Activated CD4-positive, alpha-beta memory T cell treated with anti-CD3 and anti-CD28 coated beads for 36 hours (primary cell): ENCODE measurements around the gene ANO7. TPM values are rescaled to one million over a fixed set of nuclear protein-coding genes. Genes with fewer than 3 reads are reported as not detected.

Source experiments
- CTCF ChIA-PET: fragments of 350-600 bp; sonication (Branson Sonifier 250); formaldehyde crosslinking; loops from one replicate; lab custom pipeline; 2021; ENCODE audit warnings: antibody characterized with exemption, inconsistent platforms; lab: Charles Lee
- POLR2A ChIA-PET: fragments of 350-600 bp; sonication (Branson Sonifier 250); formaldehyde crosslinking; loops from one replicate; lab custom pipeline; 2021; ENCODE audit warnings: antibody characterized with exemption; lab: Charles Lee
- DNase-seq: peaks from one replicate; pipeline ENCODE4 v3.0.0-alpha.2; 2020
- H3K27ac Mint-ChIP-seq: one replicate; pipeline ENCODE4 v1.8.0; 2021; ENCODE audit warnings: mixed read lengths
- H3K27me3 Mint-ChIP-seq: one replicate; pipeline ENCODE4 v1.8.0; 2021; ENCODE audit warnings: mixed read lengths
- H3K36me3 Mint-ChIP-seq: one replicate; pipeline ENCODE4 v1.8.0; 2021; ENCODE audit warnings: mixed read lengths
- H3K4me1 Mint-ChIP-seq: one replicate; pipeline ENCODE4 v1.8.0; 2021; ENCODE audit warnings: low read depth, mixed read lengths
- H3K4me3 Mint-ChIP-seq: one replicate; pipeline ENCODE4 v1.8.0; 2021; ENCODE audit warnings: mild to moderate bottlenecking, mixed read lengths
- H3K9me3 Mint-ChIP-seq: one replicate; pipeline ENCODE4 v1.8.0; 2021; ENCODE audit warnings: mixed read lengths
- intact Hi-C: fragments of 100-400 bp; cut with micrococcal nuclease; formaldehyde crosslinking; loops from one replicate; pipeline ENCODE4 v1.15.1; 2023
- total RNA-seq, 2 experiments: library from RNA; stranded (reverse); gene quantifications; one replicate each; pipeline ENCODE4 v1.2.3, GENCODE V29; 2021

The ANO7 gene
- total RNA-seq, 2 experiments from 2014 or later, result 1.4 to 2.1 TPM

DNA sequence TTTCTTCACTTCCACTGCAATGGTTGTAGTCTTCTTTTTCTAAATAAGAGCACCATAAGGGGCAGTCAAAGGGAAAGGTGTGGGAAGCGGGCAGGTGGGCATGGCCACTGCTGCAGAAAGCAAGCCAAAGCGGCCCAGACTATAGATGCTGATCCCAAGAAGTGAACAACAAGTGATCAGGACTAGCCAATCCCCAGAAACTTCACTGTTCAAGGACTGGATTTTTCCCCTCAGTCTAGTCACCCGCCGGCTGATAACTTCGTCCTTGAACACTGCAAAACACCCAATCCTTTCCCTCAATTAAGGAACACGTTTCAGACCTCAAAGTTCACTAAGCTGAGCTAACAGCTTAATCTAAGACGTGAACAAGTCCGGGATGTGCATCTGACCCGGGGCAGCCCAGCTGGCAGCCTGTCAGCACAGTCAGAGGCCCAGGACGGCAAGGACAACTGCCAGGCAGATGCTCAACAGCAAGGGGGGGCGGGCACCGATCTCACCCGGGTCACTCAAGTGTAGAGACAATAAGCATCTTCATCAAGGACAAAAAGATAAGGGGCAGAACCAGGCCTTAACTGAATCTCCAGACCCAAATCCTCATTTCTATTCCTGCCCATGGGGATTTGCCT lies 67.2 kb downstream of the ANO7 start:
- H3K27me3 Mint-ChIP-seq, result no peaks in the 10 kb centered on the region
- intact Hi-C loops, result no loop called here
- no peak overlapping the region for H3K4me3 Mint-ChIP-seq
- ChIA-PET CTCF (no interaction called here), POLR2A (interaction anchor here (0.5 kb wide), 1 partner anchor 24 kb away, joined by 3 read pairs; no protein-coding TSS in a partner anchor)
- H3K9me3 Mint-ChIP-seq, result no peaks in the 10 kb centered on the region
- H3K4me1 Mint-ChIP-seq, result no peaks in the 10 kb centered on the region
- DNase-seq, result no peak
- no peak overlapping the region for H3K27ac Mint-ChIP-seq
- peaks cover 47% of the 10 kb centered on the region for H3K36me3 Mint-ChIP-seq

DNA sequence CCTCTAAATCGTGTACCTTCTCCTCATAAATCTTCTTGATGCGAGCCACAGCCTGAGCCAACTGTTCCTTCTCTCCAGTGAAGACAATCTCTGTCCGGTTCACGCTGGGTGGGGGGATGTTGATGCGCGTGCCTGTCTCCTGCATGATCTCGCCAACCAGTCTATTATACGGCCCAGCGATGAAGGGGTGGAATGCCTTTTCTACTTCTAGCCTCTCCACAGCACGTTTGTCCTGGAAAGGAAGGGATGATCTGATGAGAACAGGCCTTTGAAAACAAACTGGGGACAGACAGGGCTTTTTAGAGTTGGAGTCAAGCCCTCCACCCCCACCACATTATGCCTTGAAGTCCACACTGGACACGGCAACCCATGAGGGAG lies 67.7 kb downstream of the ANO7 start:
- ChIA-PET CTCF (no interaction called here), POLR2A (interaction anchor here (1.0 kb wide), 1 partner anchor 64 kb away, joined by 3 read pairs; no protein-coding TSS in a partner anchor)
- Mint-ChIP-seq H3K9me3 (no peaks in the 10 kb centered on the region), H3K4me3 (no peak overlapping the region), H3K36me3 (peaks cover 45% of the 10 kb centered on the region), H3K27ac (no peak overlapping the region), H3K4me1 (no peaks in the 10 kb centered on the region), H3K27me3 (no peaks in the 10 kb centered on the region)
- intact Hi-C loops, result no loop called here
- no peak for DNase-seq

DNA sequence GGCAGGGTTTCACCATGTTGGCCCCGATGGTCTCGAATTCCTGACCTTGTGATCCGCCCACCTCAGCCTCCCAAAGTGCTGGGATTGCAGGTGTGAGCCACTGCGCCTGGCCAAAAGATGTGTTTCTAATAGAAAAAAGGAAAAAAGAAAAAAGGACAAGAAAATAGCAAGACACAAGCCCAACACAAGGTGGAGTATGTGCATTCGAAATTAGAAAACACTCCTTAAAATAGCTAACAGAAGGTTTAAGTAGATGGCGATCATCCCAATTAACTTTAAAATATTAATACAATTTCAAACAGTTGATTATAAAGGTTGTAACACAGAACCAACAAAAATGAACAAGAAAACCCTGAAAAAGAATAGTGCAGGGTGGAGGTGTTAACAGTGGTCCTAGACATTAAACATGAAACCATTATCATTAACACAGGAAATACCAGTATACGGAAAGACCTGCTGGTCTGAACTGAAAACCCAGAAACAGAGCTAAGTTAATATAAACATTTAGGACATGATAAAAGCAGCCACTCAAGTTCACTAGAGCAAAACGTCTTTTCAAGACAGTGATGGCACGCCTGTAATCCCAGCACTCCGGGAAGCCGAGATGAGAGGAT lies 69.0 kb downstream of the ANO7 start:
- peaks cover 46% of the 10 kb centered on the region for H3K36me3 Mint-ChIP-seq

DNA sequence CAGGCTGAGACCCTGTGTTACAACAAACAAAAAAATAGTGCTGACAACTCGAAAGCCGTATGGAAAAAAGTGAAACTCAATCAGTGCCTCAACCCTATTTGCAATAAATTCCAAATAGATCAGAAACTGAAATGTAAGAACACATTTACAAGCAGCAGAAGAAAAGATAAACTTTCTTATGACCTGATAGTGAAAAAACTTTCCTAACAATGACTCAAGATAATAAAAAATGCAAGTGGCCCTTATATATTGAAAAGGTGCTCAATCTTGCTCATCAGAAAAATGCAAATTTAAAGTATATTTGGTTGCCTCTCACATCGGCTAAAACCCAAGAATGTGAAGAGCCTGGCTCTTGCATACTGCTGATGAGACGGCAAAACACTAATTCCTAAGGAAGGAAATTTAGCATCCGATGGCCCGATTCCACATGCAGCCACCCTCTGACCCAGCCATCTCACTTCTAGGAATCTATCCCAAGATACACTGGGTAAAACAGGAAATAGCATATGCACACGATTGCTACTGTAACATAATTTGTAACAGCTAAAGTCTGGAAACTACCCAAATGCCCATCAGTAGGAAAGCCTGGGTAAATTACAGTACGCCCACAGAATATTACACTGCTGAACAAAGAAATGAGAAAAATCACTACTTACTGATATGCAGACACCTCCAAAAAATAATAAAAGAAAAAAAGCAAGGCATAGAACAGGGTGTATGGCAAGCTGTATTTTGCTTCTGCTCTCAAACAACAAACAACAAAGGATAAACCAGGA lies 70.2 kb downstream of the ANO7 start:
- H3K4me3 Mint-ChIP-seq, result no peak overlapping the region
- H3K36me3 Mint-ChIP-seq, result peaks cover 50% of the 10 kb centered on the region
- no peaks in the 10 kb centered on the region for H3K4me1 Mint-ChIP-seq
- H3K27me3 Mint-ChIP-seq, result no peaks in the 10 kb centered on the region
- POLR2A ChIA-PET, result no interaction called here
- intact Hi-C loops, result no loop called here
- no peak overlapping the region for H3K27ac Mint-ChIP-seq
- DNase-seq, result no peak
- CTCF ChIA-PET, result no interaction called here
- H3K9me3 Mint-ChIP-seq, result no peaks in the 10 kb centered on the region

More for the DNA sequence above, 69.0 kb downstream of the ANO7 start:
- Mint-ChIP-seq H3K4me1 (no peaks in the 10 kb centered on the region), H3K4me3 (no peak overlapping the region), H3K9me3 (no peaks in the 10 kb centered on the region), H3K27ac (no peak overlapping the region), H3K27me3 (no peaks in the 10 kb centered on the region)
- ChIA-PET POLR2A (interaction anchor here (1.0 kb wide), 1 partner anchor 63 kb away, joined by 3 read pairs; no protein-coding TSS in a partner anchor), CTCF (interaction anchor here (0.9 kb wide), 1 partner anchor 62 kb away, joined by 3 read pairs; no protein-coding TSS in a partner anchor)
- no peak for DNase-seq
- intact Hi-C loops, result no loop called here

DNA sequence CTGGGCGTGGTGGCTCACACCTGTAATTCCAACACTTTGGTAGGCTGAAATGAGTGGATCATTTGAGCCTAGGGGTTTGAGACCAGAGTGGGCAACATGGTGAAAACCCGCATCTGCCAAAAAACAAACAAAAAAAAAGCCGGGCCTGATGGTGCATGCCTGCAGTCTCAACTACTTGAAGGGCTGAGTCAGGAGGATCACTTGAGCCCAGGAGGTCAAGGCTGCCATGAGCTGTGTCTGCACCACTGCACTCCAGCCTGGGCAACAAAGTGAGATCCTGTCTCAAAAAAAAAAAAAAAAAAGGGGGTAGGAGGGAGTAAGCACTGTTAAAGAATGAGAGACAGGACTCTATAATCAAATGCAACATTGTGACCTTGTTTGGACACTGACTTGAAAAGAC lies 72.4 kb downstream of the ANO7 start:
- CTCF ChIA-PET, result no interaction called here
- H3K36me3 Mint-ChIP-seq, result peaks cover 44% of the 10 kb centered on the region
- H3K9me3 Mint-ChIP-seq, result no peaks in the 10 kb centered on the region
- POLR2A ChIA-PET, result no interaction called here
- no peak overlapping the region for H3K27ac Mint-ChIP-seq
- intact Hi-C loops, result no loop called here
- DNase-seq, result no peak
- H3K27me3 Mint-ChIP-seq, result no peaks in the 10 kb centered on the region
- no peaks in the 10 kb centered on the region for H3K4me1 Mint-ChIP-seq
- no peak overlapping the region for H3K4me3 Mint-ChIP-seq

DNA sequence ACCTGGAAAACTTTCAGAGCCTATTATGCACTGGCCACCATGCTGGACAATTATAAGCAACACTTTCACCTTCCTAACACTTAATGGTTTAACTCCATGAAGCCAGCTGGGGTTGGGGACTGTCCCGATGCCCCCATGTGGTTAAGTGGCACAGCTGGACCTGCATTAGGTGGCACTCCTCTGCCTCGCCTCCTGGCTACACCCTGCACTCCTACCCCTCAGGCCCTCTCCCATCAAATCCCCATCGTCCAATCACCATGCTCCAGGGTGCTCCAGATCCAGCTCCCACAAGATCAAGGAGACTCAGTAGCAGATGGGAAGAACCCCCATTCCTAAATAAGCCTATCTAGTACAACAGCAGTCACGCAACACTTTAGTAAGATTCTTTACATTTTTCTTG lies 73.2 kb downstream of the ANO7 start:
- Mint-ChIP-seq H3K4me3 (no peak overlapping the region), H3K9me3 (no peaks in the 10 kb centered on the region), H3K27me3 (no peaks in the 10 kb centered on the region), H3K4me1 (no peaks in the 10 kb centered on the region), H3K36me3 (peaks cover 38% of the 10 kb centered on the region), H3K27ac (no peak overlapping the region)
- no peak for DNase-seq
- POLR2A ChIA-PET, result no interaction called here
- intact Hi-C loops, result no loop called here
- CTCF ChIA-PET, result no interaction called here

DNA sequence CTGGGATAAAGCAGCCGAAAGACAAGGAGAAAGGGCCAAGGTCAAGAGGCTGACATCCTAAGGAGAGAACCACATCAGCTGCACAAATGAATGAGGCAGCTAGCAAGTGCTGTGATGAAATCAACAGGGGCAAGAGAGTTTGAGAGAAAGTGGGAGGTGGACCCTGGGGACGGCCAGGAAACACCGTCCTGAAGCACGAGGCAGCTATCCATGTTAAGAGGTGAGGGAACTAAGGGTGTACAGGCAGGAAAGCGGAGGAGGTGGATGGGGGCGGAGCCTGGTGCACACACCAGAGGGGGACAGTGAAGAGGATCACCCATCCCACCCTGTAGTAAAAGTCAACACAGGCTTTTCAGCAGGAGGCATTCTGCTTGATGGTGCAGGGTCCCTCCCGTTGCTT lies 74.6 kb downstream of the ANO7 start:
- Mint-ChIP-seq H3K27ac (no peak overlapping the region), H3K9me3 (no peaks in the 10 kb centered on the region), H3K36me3 (peaks cover 38% of the 10 kb centered on the region), H3K4me3 (no peak overlapping the region), H3K4me1 (peaks cover under 1% of the 10 kb centered on the region), H3K27me3 (no peaks in the 10 kb centered on the region)
- POLR2A ChIA-PET, result no interaction called here
- intact Hi-C loops, result no loop called here
- no peak for DNase-seq
- CTCF ChIA-PET, result no interaction called here

DNA sequence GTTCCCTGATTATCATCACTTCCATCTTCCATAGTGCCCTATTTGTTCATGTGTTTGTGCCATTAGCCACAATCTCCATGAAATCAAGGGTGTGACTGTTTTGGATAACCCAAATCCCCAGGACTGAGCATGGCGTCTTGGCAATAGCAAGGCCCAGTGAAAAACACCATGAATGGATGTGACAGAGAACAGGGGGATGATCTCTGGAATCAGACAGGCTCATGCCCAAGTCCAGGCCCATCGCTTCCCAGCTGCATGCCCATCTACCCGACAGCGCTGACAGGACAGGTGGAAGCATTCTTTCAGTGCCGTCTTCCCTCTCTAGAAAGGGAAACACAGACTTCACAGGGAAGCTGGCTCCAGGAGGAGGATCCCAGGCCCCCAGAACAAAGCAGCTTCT lies 77.0 kb downstream of the ANO7 start:
- POLR2A ChIA-PET, result no interaction called here
- H3K27ac Mint-ChIP-seq, result no peak overlapping the region
- peaks cover 20% of the 10 kb centered on the region for H3K4me1 Mint-ChIP-seq
- no peaks in the 10 kb centered on the region for H3K9me3 Mint-ChIP-seq
- intact Hi-C loops, result no loop called here
- DNase-seq, result no peak
- H3K27me3 Mint-ChIP-seq, result no peaks in the 10 kb centered on the region
- no peak overlapping the region for H3K4me3 Mint-ChIP-seq
- CTCF ChIA-PET, result no interaction called here
- peaks cover 39% of the 10 kb centered on the region for H3K36me3 Mint-ChIP-seq

DNA sequence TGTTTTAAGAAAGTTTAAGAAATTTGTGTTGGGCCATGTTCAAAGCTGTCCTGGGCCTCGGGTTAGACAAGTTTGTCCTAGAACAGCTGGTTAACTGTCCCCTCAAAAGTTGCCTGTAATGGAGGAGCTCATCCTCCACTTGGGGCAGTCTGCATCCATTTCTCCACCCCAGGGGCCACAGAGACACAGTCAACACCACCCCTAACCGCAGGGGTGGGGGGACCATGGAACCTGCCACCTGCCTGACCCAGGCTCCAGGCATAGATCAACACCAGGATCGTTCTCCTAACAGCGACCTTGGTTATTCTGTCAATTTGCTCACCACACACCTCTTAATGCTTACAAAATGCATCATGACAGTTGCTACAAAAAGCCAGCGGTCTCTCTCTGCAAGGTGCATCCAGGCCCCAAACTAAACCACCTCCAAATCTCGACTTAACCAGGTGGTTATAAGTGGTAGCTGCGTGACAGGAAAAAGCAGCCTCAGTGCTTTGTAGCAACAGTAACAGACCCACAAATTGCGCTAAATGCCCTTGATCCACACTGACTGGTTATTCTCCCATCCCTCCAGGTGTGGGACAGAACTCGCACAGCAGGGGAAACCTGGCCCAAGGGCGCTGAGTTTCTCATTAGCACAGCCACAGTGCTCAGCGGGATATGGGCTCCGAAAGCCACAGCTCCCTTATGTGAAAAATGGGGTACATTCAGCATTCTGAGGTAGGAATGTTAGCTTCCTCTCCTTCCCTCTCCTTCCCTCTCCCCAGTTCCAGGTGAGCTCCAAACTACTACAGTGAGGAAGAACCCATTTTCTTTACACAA lies 79.0 kb downstream of the ANO7 start:
- ChIA-PET POLR2A (interaction anchor here (0.5 kb wide), 1 partner anchor 173 kb away, joined by 3 read pairs; no protein-coding TSS in a partner anchor), CTCF (interaction anchor here (0.9 to 1.1 kb wide), 2 partner anchors 13 to 53 kb away, joined by 5 to 6 read pairs; no protein-coding TSS in a partner anchor)
- intact Hi-C loops, result no loop called here
- no peak for DNase-seq
- Mint-ChIP-seq H3K36me3 (peaks cover 29% of the 10 kb centered on the region), H3K9me3 (no peaks in the 10 kb centered on the region), H3K27ac (no peak overlapping the region), H3K4me1 (peaks cover 35% of the 10 kb centered on the region), H3K4me3 (no peak overlapping the region), H3K27me3 (no peaks in the 10 kb centered on the region)

DNA sequence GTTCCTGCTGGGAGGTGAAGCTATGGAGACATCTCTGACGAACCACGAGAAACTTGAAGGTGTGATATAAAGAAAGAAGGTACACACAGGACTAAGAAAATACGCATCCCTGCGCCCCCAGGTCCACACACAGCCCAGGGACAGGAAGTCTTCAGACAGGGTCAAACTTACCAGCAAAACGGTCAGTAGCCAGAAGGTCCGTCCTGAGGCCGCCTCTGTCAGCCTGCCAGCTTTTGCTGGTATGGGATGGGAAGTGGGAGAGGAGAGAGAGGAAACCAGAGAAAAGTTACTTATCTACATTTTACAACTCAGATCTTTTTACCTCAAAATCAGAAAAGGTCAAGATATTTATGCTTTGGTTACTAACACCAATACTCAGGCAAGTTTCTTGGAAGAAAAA lies 79.8 kb downstream of the ANO7 start:
- Mint-ChIP-seq H3K27me3 (no peaks in the 10 kb centered on the region), H3K36me3 (peaks cover 21% of the 10 kb centered on the region), H3K9me3 (no peaks in the 10 kb centered on the region), H3K27ac (no peak overlapping the region), H3K4me1 (peaks cover 39% of the 10 kb centered on the region), H3K4me3 (no peak overlapping the region)
- ChIA-PET POLR2A (no interaction called here), CTCF (no interaction called here)
- DNase-seq, result no peak
- intact Hi-C loops, result no loop called here

DNA sequence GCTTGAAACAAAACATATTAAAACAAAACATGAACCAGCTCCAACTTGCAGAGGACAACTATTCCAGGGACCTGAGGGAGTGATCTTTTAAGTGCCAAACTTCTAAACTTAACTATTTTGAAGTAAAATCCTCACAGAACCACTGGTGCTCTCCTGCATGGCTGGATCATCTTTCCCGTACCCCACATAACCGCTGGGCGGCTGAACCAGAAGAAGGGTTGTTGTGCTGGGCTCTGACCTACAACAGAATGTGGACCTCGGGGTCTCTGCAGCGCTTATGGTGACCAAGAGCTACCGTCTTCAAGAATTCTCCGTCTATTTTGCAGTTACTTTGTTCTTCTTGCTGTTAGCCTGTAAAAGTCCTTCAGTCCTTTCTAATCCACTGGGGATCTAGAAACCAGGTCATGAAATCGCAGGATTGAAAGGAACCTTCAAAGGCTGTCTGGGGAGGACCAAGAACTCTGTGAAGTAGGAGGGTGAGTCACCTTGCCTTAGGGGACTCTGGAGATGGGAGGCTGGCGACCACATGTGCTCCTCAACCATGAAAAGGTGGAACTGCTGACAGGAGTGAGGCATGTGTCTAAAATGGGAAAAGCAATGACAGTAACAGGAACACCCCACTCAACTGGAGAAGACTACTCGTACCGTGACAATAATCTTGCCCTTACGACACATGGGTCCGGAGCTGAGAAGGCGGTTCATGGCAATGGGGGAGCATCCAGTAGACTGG lies 80.4 kb downstream of the ANO7 start:
- ChIA-PET CTCF (no interaction called here), POLR2A (no interaction called here)
- H3K4me3 Mint-ChIP-seq, result no peak overlapping the region
- peaks cover 44% of the 10 kb centered on the region for H3K4me1 Mint-ChIP-seq
- no peak overlapping the region for H3K27ac Mint-ChIP-seq
- peaks cover 15% of the 10 kb centered on the region for H3K36me3 Mint-ChIP-seq
- intact Hi-C loops, result no loop called here
- DNase-seq, result no peak
- no peaks in the 10 kb centered on the region for H3K27me3 Mint-ChIP-seq
- H3K9me3 Mint-ChIP-seq, result no peaks in the 10 kb centered on the region
